ENCODE measurements around the gene EPS15.
A peak's percentile ranks its signal among the peaks of the same experiment; 100 is the strongest.
"Not testable (repeated sequence)": the region's sequence is repeated elsewhere in the genome, so short reads cannot be mapped to it uniquely, and the experiment has no call there.

Gene EPS15

GRCh38 chr1:51482881-51483280 is 36.2 kb downstream of the EPS15 start:
- in situ Hi-C loops (cut with HindIII; ENCODE audit: low sequenced_read_pairs) = no loop called here
- TF ChIP-seq CTCF (IDR thresholded peaks at IDR 0.05; ENCODE audit: low read depth, low read length) = no peak
- DNase-seq (ENCODE audit: low read depth, low spot score) = no peak
- H3K4me3 ChIP-seq (ENCODE audit: low read depth, low read length) = no peak overlapping the region

DNA sequence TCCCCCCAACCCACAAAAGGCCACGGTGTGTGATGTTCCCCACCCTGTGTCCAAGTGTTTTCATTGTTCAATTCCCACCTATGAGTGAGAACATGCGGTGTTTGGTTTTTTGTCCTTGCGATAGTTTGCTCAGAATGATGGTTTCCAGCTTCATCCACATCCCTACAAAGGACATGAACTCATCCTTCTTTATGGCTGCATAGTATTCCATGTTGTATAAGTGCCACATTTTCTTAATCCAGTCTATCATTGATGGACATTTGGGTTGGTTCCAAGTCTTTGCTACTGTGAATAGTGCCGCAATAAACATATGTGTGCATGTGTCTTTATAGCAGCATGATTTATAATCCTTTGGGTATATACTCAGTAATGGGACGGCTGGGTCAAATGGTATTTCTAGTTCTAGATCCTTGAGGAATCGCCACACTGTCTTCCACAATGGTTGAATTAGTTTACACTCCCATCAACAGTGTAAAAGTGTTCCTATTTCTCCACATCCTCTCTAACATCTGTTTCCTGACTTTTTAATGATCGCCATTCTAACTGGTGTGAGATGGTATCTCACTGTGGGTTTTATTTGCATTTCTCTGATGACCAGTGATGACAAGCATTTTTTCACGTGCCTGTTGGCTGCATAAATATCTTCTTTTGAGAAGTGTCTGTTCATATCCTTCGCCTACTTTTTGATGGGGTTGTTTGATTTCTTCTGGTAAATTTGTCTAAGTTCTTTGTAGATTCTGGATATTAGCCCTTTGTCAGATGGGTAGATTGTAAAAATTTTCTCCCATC is 44.0 kb downstream of the EPS15 start:
- DNase-seq (ENCODE audit: low read depth, low spot score); in situ Hi-C loops (cut with HindIII; ENCODE audit: low sequenced_read_pairs); H3K4me3 ChIP-seq (ENCODE audit: low read depth, low read length): not testable (repeated sequence)

DNA sequence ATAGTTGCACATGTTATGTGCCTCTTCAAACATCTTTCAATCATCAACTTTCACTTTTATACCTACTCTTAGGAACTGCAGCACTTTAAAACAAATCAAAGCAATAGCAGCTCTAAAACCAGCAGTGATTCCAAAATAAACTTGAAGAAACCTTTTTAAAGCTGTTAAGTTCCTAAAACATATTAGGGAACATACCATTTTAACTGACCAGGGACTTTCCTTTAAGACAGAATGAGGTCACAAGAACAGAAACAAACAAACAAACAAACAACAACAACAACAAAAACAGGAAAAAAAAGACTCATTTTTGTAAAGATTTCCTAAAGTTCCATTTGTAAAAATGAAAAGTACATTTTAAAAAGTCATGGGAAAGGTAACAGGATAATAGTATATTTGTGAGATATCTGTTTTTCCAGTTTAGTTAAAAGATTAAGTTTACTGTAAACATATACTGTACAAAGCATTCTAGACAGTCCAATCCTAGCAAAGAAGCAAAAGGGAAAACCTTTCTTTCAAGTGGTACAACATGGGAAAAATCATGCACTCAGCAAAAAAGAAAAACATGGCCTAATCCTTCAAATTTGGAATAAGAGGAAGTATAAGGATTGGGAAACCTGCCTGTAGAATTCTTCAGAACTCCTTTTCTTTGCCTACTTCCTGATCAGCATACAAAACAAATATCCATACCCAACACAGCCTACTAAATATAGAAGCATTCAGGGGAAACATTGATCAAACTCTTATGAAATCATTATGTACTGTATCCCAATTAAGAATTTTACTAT is 45.5 kb downstream of the EPS15 start:
- TF ChIP-seq CTCF (IDR thresholded peaks at IDR 0.05; ENCODE audit: low read depth, low read length) = no peak
- no peak for DNase-seq (ENCODE audit: low read depth, low spot score)
- in situ Hi-C loops (cut with HindIII; ENCODE audit: low sequenced_read_pairs) = no loop called here
- H3K4me3 ChIP-seq (ENCODE audit: low read depth, low read length) = no peak overlapping the region

DNA sequence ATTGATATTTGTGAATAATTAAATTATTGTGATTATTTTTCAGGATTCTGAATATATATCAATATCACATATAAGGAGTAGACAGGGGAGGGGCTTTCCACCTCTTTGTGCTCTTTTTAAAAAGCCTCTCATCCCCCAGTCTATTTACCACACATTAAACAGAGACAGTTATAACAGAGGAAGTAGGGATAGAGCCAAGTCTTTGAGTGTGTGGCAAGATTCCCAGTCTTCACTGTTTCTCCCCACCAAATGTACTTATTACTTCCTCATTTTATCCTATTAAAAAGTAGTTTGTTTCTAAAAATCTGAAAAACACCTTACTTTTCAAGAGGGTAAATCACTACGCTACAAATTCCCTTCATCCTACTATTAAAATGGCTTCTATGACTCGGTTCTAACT is 46.7 kb downstream of the EPS15 start:
- TF ChIP-seq CTCF (IDR thresholded peaks at IDR 0.05; ENCODE audit: low read depth, low read length) = no peak
- in situ Hi-C loops (cut with HindIII; ENCODE audit: low sequenced_read_pairs) = no loop called here
- no peak overlapping the region for H3K4me3 ChIP-seq (ENCODE audit: low read depth, low read length)
- peak; percentile 40 for DNase-seq (ENCODE audit: low read depth, low spot score)

DNA sequence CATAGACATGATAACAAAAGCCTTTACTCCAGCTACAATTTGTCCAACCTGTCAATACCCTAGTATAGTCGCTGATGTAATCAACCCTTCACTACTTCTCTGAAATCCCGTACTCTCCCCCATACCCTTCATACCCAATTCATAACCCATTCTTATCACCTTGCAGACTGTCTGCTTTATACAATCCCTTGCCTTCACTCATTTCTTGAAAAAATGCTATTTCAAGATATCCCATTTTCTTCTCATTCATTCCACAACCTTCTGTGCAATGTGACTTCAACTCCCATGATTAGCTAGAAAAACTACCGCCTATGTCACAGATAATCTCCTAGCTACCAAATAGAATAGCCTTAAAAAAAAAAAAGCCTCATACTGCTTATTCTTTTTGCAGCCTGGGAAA is 49.5 kb downstream of the EPS15 start:
- no peak for DNase-seq (ENCODE audit: low read depth, low spot score)
- TF ChIP-seq CTCF (IDR thresholded peaks at IDR 0.05; ENCODE audit: low read depth, low read length) = no peak
- H3K4me3 ChIP-seq (ENCODE audit: low read depth, low read length) = no peak overlapping the region
- in situ Hi-C loops (cut with HindIII; ENCODE audit: low sequenced_read_pairs) = no loop called here

DNA sequence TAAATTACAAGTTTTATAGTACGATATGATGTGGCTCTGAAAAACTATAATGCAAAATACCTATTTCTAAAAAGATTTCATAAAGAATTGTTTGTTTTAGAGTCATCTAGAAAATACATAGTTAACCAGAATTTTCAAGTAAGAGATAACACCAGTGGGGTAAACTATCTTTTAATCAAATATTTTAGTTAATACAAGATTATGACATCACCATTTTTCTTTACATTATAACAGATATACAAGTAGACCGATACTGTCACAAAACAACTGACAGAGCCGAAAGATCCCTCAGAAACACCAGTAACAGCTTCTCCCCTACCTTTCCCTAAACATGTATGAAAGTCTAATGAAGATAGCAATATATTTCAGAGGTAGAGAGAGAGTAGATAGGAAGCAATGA is 54.2 kb downstream of the EPS15 start:
- TF ChIP-seq CTCF (IDR thresholded peaks at IDR 0.05; ENCODE audit: low read depth, low read length) = no peak

DNA sequence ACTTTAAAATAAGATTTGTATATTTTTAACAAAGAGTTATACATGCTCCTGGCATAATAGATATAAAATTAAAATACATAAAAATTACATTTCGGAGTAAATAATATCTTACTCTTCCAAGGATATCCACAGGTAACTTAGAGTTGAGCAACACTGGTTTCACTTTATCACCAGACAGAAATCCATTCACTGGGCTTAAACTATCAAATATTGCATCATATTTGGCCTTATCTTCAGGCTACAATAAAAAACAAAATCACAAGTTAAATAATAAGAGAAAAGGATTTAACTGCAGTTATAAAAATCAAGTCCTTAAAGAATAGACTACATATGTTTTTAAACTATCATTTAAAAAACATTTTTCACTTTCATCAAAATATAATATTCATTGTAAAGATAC is 55.5 kb downstream of the EPS15 start:
- in situ Hi-C loops (cut with HindIII; ENCODE audit: low sequenced_read_pairs) = no loop called here
- no peak for TF ChIP-seq CTCF (IDR thresholded peaks at IDR 0.05; ENCODE audit: low read depth, low read length)
- no peak for DNase-seq (ENCODE audit: low read depth, low spot score)
- H3K4me3 ChIP-seq (ENCODE audit: low read depth, low read length) = no peak overlapping the region

More for the DNA sequence above, 54.2 kb downstream of the EPS15 start:
- in situ Hi-C loops (cut with HindIII; ENCODE audit: low sequenced_read_pairs) = no loop called here
- no peak overlapping the region for H3K4me3 ChIP-seq (ENCODE audit: low read depth, low read length)
- DNase-seq (ENCODE audit: low read depth, low spot score) = no peak

DNA sequence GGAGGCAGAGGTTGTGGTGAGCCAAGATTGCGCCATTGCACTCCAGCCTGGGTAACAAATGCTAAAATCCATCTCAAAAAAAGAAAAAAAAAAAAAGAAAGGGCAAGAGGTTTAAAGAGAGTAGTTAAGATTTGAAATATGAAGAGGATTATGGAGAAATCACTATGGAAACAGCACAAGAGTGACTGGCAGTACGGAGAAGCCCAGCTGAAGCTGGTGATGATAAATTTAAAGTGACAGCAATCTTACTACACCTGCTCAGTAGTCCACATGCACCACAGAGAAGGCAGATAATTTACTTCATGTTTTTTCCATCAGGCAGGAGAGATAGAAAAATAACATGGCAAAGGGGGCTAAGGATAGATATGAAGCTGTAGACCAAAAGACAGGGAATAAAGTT is 56.8 kb downstream of the EPS15 start:
- in situ Hi-C loops (cut with HindIII; ENCODE audit: low sequenced_read_pairs); DNase-seq (ENCODE audit: low read depth, low spot score); H3K4me3 ChIP-seq (ENCODE audit: low read depth, low read length): not testable (repeated sequence)

All from astrocyte of the spinal cord (primary cell).